Fibroblast of peridontal ligament (primary cell): Measurements from ENCODE around the gene NUDT2.
"Not testable (repeated sequence)": the region's sequence is repeated elsewhere in the genome, so short reads cannot be mapped to it uniquely, and the experiment has no call there.

Source experiments
- DNase-seq: peaks from one replicate; pipeline ENCODE4 v3.0.0-alpha.2; 2010; ENCODE audit errors: extremely low read depth

Gene NUDT2

DNA sequence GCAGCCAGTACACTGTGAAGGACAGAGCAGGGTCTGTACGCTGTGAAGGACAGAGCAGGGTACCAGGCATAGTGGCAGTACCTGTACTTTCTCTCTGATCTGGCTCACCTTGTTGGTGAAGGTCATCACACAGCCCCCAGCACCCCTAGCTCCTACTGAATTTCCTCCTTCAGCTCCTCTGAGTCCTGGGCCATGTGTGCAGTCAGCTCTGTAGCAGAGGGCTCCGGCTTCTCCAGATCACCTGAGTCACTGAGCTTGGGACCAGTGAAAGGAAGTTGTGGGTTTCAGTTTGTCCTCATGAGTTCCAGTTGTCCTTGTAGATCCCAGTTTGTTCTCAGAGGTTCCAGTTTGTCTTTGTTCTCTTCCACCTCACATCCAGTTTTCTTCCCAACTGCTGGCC lies 5.5 kb downstream of the NUDT2 start:
- no peak for DNase-seq

GRCh38 chr9:34335376-34335775 lies 6.0 kb downstream of the NUDT2 start:
- DNase-seq, result no peak

GRCh38 chr9:34337403-34337802 lies 8.0 kb downstream of the NUDT2 start:
- peak; percentile 50 for DNase-seq

DNA sequence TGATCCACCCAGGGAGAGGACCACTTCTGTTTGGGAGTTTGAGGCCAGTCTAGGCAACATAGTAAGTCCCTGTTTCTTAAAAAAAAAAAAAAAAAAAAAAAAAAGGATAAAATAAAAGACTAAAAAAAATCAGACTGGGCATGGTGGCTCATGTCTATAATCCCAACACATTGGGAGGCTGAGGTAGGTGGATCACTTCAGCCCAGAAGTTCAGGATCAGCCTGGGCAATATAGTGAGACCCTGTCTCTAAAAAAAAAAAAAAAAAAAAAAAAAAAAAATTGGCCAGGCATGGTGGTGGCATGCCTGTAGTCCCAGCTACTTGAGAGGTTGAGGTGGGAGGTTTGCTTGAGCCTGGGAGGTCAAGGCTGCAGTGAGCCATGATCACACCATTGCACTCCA lies 8.7 kb downstream of the NUDT2 start:
- DNase-seq, result not testable (repeated sequence)

DNA sequence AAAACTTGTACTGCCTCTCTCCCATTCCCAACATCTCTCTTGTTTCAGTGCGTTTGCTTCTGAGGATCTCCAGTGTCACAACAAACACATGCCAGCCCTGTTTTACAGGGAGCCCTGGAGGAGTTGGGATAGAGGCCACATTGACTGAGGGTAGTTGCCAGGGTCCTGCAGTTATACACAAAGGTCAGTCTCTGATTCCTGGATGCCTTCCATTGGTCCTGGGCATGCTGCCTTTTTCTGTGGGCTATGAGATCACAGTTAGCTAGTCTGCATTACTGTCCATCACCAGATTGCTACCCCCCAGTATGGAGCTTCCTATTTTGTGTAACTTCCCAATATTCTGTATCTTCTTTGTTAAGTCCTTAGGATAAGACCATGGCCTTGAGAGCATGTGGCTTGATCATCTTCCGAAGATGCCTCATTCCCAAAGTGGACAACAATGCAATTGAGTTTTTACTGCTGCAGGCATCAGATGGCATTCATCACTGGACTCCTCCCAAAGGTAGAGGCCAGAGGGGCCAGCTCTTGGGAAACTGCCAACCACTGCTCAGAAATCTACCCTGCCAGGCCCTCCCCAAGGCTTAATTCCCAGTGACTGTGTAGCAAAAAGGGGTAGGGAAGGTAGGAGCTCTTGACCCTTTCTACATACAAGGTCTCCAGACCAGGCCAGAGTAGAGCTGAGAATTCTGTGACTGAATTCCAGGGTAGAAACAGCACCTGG lies 9.5 kb downstream of the NUDT2 start:
- DNase-seq, result peak; percentile 17

GRCh38 chr9:34341659-34342295 lies 12.4 kb downstream of the NUDT2 start:
- no peak for DNase-seq

GRCh38 chr9:34343090-34343489 lies 13.7 kb downstream of the NUDT2 start:
- no peak for DNase-seq

DNA sequence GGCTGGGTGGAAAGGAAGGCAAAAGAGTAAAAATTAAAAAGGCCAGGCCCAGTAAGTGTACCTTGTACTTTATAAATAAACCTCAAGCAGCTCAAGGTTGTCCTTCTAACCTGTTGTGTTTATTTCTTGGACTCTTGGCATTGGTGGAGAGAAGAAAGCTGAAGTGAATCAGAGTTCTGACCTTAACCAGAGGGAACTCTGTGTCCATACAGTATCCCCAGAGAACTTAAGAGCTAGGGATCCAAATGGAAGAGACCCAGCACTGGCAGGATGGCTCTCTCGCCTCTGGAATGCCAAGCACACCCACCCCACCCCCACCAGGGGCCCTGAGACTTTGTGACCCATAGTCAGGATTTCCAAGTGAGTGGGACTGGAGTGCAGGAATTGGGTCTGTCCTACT lies 14.2 kb downstream of the NUDT2 start:
- DNase-seq, result no peak

DNA sequence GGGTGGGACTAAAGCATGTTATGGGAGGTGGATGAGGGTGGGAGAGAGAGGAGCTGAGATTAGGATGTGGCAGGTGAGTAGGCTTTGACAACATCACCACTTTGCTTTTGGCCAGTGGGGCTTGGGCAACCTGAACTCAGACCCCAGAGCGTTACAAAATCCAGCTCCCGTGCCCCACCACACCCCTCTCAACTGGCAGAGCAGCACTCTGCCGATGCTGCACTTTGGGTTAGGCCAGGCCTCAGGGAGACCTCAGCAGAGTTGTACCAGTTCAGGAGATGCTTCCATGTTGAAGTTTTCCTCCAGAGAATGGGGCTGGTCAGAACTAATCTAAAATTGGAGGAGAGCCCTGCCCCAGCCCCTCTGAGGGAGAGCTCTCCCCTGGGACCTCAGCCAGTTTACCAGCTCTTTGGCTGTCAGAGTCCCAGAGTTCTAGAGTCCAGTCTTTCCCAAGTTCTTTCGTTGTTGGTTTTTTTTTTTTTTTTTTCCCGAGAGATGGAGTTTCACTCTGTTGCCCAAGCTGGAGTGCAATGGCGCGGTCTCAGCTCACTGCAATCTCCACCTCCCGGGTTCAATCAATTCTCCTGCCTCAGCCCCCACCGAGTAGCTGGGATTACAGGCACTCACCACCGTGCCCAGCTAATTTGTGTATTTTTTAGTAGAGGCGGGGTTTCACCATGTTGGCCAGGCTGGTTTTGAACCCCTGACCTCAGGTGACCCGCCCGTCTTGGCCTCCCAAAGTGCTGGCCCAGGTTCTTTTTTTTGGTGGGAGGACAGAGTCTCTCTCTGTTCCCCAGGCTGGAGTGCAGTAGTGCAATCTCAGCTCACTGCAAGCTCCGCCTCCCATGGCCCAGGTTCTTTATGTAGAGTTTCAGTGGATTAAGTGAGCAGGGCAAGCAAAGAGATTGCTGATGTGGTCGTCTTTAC lies 17.8 kb downstream of the NUDT2 start:
- no peak for DNase-seq

- DNase-seq, result no peak
Observed at GRCh38 chr9:34347800-34348158, 18.4 kb downstream of the NUDT2 start.

GRCh38 chr9:34349324-34349723 lies 20.0 kb downstream of the NUDT2 start:
- no peak for DNase-seq

- not testable (repeated sequence) for DNase-seq
Observed at GRCh38 chr9:34352122-34352652, 22.8 kb downstream of the NUDT2 start.

DNA sequence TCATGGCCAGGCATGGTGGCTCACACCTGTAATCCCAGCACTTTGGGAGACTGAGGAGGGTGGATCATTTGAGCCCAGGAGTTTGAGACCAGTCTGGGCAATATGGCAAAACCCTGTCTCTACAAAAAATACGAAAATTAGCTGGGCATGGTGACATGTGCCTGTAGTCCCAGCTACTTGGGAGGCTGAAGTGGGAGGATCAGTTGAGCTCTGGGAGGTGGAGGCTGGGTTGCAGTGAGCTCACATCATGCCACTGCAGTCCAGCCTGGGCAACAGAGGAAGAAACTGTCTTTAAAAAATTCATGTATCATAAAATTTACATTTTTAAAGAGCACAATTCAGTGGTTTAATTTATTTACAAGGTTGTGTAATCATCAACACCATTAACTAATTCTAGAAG lies 23.6 kb downstream of the NUDT2 start:
- DNase-seq, result not testable (repeated sequence)

DNA sequence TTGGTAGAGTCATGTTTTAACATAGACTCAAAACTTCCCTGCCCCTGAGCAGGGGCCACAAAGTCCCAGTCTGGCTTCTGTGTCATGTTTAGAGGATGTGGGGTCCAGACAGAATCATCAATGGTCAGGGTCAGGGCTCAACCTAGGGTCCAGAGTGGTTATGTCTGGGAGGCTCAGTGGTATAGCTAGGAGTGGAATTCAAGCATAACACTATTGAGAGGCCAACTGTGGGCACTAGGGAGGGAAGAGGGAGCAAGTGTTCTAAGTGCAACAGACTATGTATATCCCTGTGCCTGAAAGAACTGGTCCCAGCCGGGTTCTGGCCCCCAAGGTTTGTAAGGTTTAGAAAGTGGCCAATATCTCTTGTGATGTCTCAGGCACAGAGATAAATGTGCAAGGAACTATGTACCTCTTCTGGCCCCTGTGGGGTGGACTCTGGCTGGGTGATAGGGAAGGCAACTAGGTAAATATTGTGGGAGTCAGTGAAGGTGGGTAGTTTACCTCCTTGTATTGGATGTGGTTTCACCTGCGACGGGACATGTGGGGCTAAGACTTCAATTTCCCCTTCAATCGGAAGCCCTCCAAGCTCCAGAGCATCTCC lies 33.3 kb downstream of the NUDT2 start:
- DNase-seq, result no peak

DNA sequence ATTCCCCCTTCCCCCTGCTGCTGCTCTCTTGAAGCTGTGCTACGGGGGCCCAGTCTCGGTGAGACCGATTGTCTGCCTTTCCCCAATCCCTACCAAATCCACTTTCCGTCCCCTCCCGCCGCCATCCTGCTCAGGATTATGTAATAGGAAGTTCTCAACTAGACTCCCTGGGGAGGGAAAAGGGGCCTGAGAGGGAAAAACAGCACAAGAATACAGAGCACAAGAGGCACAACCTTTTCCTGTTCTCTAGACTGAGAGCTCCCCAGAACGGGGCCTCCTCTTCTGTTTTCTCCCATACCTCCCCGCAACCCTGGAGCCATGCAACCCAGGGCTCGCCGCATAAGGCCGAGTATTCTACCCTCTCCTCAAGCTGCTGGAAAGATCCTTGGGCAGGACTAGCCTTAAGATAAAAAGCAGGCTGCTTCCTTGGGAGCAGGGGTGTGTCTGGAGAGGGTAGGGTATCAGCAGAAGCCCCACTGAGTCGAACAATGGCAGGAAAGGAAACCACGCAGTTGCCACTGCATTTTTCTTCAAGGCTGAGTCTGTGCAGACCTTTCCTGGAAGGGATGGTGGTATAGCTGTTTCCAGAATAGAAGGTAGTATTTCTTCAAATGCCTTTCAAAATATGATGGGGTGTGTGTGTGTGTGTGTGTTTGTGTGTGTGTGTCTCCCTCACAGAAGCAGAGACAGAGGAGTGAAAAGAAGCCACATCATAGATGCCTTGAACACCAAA lies 34.4 kb downstream of the NUDT2 start:
- no peak for DNase-seq

DNA sequence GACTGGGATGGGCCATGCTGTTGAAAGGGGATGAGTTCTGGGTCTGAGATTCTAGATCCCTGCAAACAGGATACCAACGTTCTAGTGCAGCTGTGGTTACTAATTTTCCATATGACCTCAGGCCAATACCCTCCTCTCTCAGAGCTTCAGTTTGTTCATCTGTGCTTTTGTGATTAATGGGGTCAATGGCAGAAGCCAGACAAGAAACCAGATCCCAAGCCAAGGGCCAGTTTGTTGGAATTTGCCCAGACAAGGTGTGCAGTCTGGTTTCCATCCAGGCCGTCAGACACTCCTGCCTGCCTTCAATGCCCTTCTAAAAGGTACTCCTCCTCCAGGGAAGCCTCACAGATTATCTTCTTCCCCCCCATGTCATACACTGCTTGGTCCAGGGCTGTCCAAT lies 35.9 kb downstream of the NUDT2 start:
- DNase-seq, result no peak

GRCh38 chr9:34366365-34366764 lies 37.0 kb downstream of the NUDT2 start:
- no peak for DNase-seq

DNA sequence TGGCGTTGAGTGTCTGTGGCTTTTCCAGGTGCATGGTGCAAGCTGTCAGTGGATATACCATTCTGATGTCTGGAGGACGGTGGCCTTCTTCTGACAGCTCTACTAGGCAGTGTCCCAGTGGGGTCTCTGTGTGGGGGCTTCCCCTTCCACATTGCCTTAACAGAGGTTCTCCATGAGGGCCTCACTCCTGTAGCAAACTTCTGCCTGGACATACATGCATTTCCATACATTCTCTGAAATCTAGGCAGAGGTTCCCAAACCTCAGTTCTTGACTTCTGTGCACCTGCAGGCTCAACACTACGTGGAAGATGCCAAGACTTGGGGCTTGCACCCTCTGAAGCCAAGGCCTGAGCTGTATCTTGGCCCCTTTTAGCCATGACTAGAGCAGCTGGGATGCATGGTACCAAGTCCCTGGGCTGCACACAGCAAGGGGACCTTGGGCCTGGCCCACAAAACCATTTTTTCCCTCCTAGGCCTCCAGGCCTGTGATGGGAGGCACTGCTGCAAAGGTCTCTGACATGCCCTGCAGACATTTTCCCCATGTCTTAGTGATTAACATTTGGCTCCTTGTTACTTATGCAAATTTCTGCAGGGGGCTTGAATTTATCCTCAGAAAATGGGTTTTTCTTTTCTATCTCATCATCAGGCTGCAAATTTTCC lies 38.5 kb downstream of the NUDT2 start:
- DNase-seq, result not testable (repeated sequence)

GRCh38 chr9:34368796-34369195 lies 39.4 kb downstream of the NUDT2 start:
- DNase-seq, result not testable (repeated sequence)

DNA sequence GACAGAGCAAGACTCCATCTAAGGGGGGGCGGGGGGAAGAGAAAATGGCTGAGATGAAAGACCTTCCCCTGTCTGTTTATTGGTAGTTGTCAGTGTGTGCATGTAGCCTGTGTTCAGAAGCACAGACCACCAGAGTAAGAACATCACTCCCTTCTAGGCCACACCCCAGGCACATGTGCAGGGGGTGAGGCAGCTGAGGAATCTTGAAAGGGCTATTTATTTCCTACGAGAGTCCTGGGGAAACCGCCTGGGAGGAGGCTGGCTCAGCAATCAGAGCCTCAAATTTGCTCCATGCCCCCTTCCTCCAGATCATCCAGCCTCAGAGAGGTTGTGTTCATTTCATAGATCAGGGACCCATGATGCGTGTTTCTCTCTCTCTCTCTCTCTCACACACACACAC lies 40.3 kb downstream of the NUDT2 start:
- DNase-seq, result no peak
